HG03025 (cell line): ENCODE data around the gene SLC25A11.

ENCODE experiments used
- ATAC-seq: cut with Tn5 transposase; IDR thresholded peaks from one replicate; pipeline ENCODE4 v1.9.1; 2021; ENCODE audit warnings: mild to moderate bottlenecking, moderate library complexity; ENCODE audit not compliant: unreplicated experiment, low FRiP score

Gene SLC25A11

DNA sequence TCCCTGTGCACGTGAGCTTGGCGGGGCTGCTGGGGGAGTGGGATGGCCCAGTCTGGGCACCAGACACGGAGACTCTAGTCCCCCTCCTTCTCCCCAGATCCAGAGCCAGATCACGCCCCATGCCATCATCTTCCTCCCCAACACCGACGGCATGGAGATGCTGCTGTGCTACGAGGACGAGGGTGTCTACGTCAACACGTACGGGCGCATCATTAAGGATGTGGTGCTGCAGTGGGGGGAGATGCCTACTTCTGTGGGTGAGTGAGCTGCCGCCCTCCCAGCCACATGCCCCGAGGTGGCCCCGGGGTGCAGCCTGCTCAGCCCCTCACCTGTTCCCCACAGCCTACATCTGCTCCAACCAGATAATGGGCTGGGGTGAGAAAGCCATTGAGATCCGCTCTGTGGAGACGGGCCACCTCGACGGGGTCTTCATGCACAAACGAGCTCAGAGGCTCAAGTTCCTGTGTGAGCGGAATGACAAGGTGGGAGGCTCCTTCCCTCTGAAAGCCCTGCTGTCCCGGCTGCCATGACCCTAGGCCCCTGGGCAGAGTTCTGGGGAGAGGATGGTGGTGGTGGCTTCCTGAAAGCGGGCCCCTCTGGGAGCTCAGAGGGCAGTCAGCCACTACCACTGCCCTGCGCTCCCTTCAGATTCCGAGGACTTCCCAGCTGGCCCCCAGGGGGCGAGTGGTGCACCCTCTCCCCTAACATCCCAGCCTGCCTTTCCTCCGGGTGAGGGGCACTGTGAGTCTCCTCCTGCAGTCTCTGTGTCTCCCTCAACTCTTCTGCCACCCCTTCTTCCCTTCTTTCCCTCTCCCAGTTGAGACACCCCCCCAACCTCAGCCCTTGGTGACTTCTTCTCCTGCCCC is 43.3 kb downstream of the SLC25A11 start:
- ATAC-seq: no peak

DNA sequence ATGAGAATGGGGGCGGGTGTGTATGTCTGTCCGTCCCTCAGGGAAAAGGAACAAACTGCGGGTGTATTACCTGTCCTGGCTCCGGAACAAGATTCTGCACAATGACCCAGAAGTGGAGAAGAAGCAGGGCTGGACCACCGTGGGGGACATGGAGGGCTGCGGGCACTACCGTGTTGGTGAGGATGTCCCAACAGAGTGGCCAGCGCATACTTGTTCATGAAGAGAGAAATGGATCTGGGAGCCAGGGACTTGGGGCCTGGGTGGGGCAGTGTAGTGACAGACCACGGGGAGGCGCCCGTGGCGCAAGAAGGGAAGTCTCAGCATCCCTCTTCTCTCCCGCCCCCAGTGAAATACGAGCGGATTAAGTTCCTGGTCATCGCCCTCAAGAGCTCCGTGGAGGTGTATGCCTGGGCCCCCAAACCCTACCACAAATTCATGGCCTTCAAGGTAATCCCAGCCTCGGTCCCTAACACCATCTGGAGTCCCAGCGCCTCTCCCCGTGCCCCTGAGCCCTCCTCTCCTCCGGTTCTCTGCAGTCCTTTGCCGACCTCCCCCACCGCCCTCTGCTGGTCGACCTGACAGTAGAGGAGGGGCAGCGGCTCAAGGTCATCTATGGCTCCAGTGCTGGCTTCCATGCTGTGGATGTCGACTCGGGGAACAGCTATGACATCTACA is 44.1 kb downstream of the SLC25A11 start:
- no peak for ATAC-seq

DNA sequence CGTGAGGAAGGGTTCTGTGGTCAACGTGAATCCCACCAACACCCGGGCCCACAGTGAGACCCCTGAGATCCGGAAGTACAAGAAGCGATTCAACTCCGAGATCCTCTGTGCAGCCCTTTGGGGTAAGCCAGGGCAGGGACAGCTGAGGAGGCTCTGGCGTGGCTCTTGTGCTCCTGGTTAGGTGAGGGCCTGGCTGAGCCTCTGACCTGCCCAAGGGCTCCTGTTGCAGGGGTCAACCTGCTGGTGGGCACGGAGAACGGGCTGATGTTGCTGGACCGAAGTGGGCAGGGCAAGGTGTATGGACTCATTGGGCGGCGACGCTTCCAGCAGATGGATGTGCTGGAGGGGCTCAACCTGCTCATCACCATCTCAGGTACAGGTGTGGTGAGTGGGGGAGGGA is 44.7 kb downstream of the SLC25A11 start:
- ATAC-seq: no peak

DNA sequence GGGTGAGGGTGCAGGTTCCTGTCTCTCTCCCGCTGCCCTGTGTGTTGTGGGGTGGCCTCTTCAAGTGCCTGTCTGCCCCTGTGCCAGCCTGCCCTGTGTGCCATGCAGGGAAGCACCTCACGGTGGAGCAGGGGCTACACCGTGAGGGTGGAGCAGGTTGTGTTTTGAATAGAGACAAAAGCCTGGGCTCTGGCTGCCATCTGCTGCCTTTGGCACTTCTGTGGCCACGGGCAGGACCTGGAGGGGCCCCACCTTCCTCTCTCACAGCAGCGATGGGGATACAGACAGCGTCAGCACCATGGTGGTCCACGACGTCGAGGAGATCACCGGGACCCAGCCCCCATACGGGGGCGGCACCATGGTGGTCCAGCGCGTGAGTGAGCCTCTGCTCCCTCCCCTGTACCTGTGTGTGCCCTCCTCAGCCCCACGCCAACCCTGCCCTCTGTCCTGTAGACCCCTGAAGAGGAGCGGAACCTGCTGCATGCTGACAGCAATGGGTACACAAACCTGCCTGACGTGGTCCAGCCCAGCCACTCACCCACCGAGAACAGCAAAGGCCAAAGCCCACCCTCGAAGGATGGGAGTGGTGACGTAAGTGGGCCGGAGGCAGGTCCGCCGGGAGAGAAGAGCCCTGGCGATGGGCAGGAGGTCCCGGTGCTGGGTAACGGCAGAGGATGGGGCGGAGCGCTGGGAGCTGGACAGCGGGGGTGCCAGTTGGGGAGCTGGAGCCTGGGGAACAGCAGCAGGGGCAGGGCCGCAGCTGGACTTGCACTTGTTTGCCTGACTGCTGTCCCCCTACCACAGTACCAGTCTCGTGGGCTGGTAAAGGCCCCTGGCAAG is 45.9 kb downstream of the SLC25A11 start:
- ATAC-seq: no peak

DNA sequence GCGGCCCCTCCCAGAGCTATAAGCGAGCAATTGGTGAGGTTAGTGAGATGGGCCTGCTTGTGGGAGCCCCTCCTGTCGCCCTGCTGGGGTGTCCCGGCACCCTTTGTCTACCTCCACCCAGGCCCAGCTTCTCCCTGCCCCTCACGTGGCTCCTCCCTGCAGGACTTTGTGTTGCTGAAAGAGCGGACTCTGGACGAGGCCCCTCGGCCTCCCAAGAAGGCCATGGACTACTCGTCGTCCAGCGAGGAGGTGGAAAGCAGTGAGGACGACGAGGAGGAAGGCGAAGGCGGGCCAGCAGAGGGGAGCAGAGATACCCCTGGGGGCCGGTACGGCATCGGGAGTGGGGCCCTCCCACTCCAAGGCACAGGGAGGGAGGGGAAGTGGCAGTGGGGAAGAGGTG is 46.6 kb downstream of the SLC25A11 start:
- ATAC-seq: no peak

DNA sequence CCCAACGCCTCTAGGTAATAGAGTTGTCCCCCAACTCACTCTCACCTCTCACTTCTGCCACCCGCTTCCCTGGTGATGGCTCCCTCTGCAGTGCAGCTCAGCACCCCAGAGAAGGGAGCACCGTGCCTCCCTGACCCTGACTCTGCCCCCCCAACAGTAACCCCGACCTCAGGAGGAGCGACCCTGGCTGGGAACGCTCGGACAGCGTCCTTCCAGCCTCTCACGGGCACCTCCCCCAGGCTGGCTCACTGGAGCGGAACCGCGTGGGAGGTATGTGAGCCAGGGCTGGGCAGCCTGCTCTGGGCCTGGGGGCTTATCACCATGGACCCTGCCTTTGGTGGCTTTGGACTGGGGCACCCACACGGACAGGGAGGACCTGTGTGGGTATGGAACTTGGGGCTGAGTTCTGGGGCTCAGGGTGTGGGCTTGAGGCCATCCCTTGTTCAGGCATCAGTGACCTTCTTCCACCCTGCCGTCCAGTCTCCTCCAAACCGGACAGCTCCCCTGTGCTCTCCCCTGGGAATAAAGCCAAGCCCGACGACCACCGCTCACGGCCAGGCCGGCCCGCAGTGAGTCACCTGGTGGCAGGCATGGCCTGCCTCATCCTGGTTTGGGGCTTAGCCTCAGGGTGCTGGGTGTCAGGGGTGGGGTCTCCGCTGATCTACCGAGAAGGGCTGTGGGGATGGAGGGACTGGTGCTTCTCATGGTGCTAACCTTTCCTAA is 47.2 kb downstream of the SLC25A11 start:
- ATAC-seq: no peak

DNA sequence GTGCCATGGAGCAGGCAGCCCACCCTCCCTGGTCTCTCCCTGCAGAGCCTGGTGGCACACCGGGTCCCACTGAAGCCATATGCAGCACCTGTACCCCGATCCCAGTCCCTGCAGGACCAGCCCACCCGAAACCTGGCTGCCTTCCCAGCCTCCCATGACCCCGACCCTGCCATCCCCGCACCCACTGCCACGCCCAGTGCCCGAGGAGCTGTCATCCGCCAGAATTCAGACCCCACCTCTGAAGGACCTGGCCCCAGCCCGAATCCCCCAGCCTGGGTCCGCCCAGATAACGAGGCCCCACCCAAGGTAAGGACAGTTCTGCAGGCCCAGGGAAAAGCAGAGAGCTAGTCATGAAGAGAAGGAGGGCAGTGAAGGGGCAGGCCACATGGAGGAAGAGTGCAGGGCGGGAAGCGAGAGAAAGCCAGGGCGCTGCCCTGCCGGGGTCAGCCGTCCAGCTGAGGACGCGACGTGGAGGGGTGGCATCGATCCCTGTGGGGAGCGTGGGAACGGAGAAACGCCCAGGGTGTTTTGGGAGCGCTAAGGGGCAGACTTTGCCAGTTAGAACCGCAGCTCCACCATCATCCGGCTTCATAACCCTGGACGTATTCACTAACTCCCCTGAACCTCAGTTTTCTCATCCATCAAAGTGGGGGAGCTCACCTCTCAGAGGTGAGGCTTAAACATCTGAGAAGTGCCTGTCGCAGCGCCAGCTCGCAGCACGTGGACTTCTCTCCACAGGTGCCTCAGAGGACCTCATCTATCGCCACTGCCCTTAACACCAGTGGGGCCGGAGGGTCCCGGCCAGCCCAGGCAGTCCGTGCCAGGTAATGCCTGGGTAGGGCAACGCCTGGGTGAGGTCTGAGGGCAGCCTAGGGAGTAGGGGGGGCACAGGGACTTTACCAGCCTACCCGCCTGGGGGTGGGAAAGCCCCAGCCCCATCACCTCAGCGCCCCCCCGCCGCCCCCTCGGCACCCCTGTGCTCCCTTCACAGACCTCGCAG is 48.1 kb downstream of the SLC25A11 start:
- no peak for ATAC-seq

DNA sequence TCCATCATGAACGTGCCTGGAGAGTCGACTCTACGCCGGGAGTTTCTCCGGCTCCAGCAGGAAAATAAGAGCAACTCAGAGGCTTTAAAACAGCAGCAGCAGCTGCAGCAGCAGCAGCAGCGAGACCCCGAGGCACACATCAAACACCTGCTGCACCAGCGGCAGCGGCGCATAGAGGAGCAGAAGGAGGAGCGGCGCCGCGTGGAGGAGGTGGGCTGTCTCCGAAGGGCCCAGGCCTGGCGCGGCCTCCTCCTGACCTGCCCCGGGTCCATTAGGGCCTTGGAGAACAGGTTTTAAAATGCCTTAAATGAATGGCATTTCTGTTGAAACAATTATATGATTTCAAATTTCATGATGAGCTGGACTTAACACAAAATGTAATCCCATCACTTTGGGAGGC is 52.3 kb downstream of the SLC25A11 start:
- no peak for ATAC-seq
